KBM-7 (cell line): ENCODE data around the gene TSHZ3.

Experiments used
- DNase-seq: peaks from one replicate; pipeline ENCODE4 v3.0.0-alpha.2; 2015
- in situ Hi-C: fragments of 300-500 bp; cut with MboI; formaldehyde crosslinking; loops from 2 replicates; pipeline ENCODE4 v1.14.3; 2020; ENCODE audit warnings: low sequenced_read_pairs, low pct_unique_long_range_greater_than_20kb, mixed read lengths

TSHZ3 gene

GRCh38 chr19:31257426-31258130 is 91.7 kb downstream of the TSHZ3 start:
- in situ Hi-C loops: no loop called here
- no peak for DNase-seq

GRCh38 chr19:31257025-31257424 is 92.2 kb downstream of the TSHZ3 start:
- no peak for DNase-seq
- in situ Hi-C loops: no loop called here

DNA sequence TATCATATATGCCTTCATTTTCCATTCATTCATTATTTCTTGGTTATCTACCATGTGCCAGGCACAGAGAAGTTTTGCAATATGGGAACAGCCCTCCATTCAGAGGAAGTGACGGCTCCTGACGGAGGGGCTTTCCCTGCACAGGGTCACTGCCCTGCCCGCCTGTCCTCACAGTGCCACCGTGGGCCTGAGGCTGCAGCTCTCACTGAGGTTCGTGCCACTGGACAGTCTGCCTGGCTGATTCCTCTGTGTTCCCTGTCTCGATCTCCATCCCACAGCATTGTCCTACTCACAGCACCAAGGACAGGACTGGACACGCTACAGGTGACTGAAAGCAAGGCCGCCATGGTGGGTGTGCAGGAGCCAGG is 92.7 kb downstream of the TSHZ3 start:
- in situ Hi-C loops: no loop called here
- DNase-seq: no peak

DNA sequence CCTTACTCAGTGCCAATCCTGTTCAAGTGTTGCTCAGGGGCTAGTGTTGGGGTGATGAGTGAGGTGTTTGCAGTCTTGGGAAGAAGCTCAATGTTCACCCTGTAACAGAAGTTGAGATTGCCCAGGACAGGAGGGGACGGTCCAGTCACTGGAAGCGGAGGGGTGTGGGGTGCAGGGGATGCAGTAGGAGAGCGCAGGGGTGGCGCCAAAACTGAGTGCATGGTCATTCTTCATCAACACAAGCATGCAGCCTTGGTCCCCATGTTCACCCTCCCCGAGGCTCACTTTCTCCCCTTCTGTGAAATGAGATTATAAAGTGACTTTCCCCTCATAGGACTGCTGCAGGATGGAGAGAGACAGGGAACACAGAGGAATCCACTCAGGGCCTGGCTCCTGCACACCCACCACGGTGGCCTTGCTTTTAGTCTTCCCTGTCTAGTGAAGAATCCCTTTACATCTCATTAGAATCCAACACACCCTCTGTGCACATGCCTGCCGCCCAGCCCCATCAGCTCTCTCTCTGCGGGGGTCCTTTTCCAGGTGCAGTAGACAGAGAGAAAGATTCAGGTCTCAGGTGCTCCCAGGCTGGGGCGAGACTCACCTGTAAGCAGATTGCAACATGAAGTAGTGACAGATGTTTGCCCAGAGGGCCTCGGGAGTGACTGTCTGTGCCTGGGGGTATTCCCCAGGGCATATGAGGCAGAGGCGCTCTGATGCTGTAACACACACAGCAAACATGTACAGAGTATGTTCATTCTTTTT is 93.2 kb downstream of the TSHZ3 start:
- in situ Hi-C loops: no loop called here
- DNase-seq: no peak

DNA sequence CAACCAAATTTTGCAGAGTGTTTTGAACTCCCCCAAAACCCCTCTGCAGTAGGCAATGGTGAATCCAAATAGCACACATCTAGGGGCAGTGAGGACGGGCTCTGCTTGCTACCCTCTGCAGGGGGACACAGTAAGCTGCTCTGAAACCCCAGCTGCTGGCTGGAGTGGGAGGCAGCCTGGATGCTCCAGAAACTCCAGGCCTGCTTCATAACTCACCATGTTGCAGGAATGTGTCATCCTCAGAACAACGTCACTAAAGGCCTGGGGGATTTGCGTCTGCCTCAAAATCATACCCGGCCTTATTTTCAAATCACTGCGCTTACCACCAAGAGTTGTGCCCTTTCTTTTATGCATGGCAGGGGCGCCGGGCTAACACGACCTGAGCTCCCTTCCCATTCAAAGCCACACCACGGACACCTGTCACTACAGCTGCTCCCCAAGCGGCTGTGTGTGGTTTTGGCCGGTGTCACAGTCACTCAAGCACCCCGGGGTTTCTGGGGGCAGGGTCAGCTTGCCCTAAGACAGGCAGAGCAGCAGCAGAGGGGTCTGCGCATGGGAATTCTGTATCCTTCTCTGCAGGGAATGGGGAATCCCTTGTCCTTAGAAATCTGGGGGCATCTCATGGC is 93.9 kb downstream of the TSHZ3 start:
- in situ Hi-C loops: no loop called here
- no peak for DNase-seq

DNA sequence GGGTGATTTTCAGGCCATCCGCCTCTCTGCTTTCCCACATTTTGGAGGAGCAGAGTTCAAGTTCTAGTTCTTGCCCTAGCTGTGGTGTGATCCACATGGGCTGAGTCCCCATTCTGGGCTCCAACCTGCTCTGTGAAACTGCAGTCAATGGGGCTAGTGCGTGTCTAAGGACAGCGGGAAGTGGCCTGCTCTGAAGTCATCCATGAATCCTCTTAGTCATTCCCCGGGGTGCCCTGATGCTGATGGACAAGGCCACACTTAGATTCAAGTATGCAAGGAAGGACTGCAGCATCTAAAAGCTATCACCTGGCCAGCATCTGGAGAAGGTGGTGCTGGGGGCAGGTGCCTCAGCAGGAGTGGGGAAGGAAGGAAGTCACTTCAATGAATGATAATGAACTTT is 94.6 kb downstream of the TSHZ3 start:
- no peak for DNase-seq
- in situ Hi-C loops: no loop called here

DNA sequence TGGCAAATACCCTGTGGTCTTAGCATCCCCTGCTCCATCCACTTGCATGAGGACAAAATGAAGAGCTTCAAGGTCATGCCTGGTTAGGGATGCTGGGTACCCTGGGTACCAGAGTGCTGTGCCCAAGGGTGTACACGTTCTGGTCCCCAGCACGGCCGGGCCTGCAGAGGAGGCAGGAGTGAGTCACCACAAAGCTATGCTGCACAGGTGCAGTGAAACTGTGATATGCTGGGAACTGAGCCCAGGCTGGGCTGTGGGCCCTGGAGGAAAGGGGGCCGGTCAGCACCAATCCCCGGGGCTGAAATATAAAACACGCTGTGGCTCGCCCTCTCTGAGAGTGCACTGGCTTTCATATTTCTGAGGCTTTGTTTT is 95.1 kb downstream of the TSHZ3 start:
- in situ Hi-C loops: no loop called here
- no peak for DNase-seq

DNA sequence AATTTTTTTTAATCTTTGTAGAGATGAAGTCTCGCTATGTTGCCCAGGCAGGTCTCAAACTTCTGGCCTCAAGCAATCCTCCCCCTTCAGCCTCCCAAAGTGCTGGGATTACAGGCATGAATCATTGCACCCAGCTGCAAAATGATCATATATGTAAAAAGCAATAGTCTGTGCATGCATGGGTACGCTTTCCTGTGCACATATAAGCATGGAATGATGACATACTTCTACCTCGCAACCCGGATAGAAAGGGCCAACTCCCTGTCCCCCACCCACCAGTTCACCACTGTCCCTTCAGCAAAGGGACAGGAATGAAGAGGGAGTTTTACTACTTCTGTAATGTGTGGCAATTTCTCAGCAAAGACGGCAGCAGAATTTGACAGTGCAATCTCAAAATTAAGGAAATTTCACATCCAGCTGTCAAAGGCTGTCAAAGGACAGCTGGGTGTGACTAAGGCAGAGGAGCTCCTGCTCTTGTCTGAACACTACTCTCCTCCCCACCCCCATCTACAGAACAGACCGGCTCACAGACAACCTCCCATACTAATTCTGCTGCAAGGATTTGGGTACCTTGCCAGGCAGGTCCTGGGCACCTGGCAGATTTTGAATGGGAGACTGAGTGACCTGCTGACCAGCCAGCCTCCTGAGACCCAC is 95.6 kb downstream of the TSHZ3 start:
- no peak for DNase-seq
- in situ Hi-C loops: no loop called here

- in situ Hi-C loops: no loop called here
- DNase-seq: peak; percentile 40
These were observed 96.8 kb downstream of the TSHZ3 start for GRCh38 chr19:31252441-31252840.

DNA sequence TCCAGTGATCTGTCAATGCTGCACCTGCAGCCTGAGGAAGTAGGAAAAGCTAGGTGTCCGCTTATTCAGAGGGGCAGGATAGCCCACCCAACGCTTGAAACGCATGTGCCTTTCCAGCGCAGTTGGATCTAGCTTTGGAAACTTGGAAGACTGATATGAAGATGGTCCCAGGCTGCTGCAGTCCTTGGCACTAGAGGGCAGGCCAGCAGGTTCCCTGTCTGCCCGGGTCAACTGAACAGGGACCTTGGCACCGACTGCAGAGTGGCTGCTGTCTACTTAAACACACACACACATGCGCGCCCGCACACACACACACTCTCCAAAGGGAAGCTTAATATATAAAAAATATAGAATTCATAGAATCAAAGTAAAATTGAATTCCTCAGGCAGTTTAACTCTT is 100.0 kb downstream of the TSHZ3 start:
- in situ Hi-C loops: no loop called here
- DNase-seq: no peak

DNA sequence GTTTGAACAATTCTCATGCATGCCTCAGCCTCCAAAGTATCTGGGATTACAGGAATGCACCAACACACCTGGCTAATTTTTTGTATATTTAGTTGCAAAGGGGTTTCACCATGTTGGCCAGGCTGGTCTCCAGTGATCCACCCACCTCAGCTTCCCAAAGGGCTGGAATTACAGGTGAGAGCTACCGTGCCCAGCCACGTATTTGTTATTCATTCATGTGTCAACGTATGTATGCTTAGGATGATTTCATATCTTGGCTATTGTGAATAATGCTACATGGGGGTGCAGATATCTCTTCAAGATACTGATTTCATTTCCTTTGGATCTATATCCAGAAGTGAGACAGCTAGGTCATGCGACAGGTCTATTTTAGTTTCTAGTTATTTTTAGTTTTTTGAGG is 113.4 kb downstream of the TSHZ3 start:
- in situ Hi-C loops: no loop called here
- DNase-seq: no peak

DNA sequence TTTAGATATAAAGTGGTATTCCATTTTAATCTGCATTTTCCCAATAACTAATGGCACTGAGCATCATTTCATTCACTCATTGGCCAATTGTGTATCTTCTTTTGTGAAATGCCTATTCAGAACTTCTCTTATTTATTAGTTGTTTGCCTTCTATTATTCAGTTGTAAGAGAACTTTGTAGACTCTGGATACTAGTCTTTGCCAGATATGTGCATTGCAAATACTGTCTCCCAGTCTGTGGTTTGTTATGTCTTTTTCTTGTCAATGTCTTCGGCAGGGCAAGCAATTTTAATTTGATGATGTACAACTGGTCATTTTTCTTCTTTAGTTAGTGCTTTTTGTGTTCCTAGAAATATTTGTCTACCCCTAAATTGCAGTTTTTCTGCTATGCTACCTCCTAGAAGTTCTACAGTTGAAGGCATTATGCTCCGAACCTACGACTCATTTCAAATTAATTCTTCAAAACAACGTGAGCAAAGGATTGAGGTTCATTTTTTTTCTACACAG is 115.9 kb downstream of the TSHZ3 start:
- DNase-seq: no peak
- in situ Hi-C loops: no loop called here

DNA sequence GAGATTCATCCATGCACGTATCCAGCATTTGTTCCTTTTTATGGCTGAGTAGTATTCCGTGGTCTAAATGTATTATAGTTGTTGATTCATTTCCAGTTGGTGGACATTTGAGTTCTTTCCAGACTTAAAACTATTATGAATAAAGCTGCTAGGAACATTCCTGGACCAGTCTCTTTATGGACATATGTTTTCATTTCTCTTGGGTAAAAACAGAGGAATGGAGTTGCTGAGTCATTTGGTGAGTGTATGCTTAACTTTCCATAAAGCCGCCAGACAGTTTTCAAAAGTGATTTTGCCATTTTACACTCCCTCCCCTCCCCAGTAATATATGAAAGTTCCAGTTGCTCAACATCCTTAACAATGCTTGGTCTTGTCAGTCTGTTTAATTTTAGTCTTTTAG is 116.4 kb downstream of the TSHZ3 start:
- in situ Hi-C loops: no loop called here
- no peak for DNase-seq

- in situ Hi-C loops: no loop called here
- DNase-seq: no peak
These were observed 117.1 kb downstream of the TSHZ3 start for GRCh38 chr19:31232180-31232579.

DNA sequence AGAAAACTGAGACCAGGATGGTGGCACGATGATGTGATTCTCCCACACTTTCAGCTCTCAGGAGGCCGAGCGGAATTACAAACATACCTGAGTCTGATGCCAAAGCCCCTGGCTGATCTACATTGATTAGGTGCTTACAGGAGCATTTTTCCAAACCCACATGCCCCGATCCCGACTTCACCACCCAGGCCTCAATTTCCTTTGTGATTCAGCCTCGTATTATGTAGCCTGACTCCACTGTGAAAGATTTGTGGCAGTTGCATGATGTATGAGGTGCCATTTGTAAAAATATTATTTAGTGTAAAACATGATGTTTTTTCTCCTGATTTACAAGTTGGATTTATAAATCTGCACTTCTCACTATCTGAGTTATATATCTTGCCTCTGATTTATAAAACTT is 118.0 kb downstream of the TSHZ3 start:
- DNase-seq: no peak
- in situ Hi-C loops: no loop called here

- in situ Hi-C loops: no loop called here
- no peak for DNase-seq
These were observed 122.9 kb downstream of the TSHZ3 start for GRCh38 chr19:31226151-31226935.
